Measurements from ENCODE around the gene ZMYM2.
A peak's percentile ranks its signal among the peaks of the same experiment; 100 is the strongest.

ZMYM2 gene

GRCh38 chr13:19958155-19959111, at the start of gene ZMYM2:
ZMYM2 (plus strand) TSS chr13:19958727; CDS start chr13:19993073, 34,346 bp downstream.
- in situ Hi-C loops (cut with HindIII; ENCODE audit: low sequenced_read_pairs): no loop called here

GRCh38 chr13:19910336-19911072, 48.0 kb upstream of the ZMYM2 start:
- in situ Hi-C loops (cut with HindIII; ENCODE audit: low sequenced_read_pairs): no loop called here
- H3K4me3 ChIP-seq (ENCODE audit: low read depth, low read length): no peak overlapping the region
- no peak for DNase-seq (ENCODE audit: low read depth)
- TF ChIP-seq CTCF (IDR thresholded peaks at IDR 0.05; ENCODE audit: low read depth, low read length, missing control alignments): no peak

More at GRCh38 chr13:19958155-19959111, at the start of gene ZMYM2:
- TF ChIP-seq CTCF (IDR thresholded peaks at IDR 0.05; ENCODE audit: low read depth, low read length, missing control alignments): no peak
- H3K4me3 ChIP-seq (ENCODE audit: low read depth, low read length): peak within 1 kb of the TSS; percentile 63
- DNase-seq (ENCODE audit: low read depth): peak; percentile 89

DNA sequence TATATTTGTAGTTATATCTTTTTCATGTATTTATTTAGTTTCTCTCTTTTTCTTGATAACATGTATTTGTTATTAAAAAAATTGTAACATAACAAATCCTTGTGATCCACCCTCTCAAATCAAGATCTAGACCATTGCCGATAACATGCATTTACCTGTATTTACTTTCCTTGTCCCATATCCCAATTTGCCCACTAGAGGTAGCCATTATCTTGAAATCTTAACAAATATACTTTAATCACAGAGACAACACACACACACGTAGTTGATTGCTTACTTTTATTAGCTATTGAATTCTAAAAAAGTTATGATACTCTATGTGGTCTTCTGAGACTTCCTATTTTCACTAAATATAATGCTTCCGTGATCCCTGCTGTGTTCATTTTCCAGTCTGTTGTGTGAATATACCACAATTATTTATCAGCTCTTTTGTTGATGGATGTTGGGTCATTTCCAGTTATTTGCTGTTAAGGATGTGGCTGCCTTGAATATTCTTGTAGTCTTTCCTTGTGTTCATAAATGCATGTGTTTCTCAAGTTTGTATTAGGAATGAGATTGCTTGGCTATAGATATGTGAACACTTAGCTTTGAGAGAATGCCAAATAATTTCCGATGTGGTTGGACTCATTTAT, 31.3 kb upstream of the ZMYM2 start:
- peak; percentile 15 for DNase-seq (ENCODE audit: low read depth)
- in situ Hi-C loops (cut with HindIII; ENCODE audit: low sequenced_read_pairs): no loop called here
- peak; percentile 49 for TF ChIP-seq CTCF (IDR thresholded peaks at IDR 0.05; ENCODE audit: low read depth, low read length, missing control alignments)
- H3K4me3 ChIP-seq (ENCODE audit: low read depth, low read length): no peak overlapping the region

- DNase-seq (ENCODE audit: low read depth): no peak
- in situ Hi-C loops (cut with HindIII; ENCODE audit: low sequenced_read_pairs): no loop called here
- TF ChIP-seq CTCF (IDR thresholded peaks at IDR 0.05; ENCODE audit: low read depth, low read length, missing control alignments): no peak
- H3K4me3 ChIP-seq (ENCODE audit: low read depth, low read length): no peak overlapping the region
These were observed 18.4 kb upstream of the ZMYM2 start for GRCh38 chr13:19940106-19940505.

GRCh38 chr13:19950374-19950773, 8.2 kb upstream of the ZMYM2 start:
- no peak for DNase-seq (ENCODE audit: low read depth)
- no peak for TF ChIP-seq CTCF (IDR thresholded peaks at IDR 0.05; ENCODE audit: low read depth, low read length, missing control alignments)
- H3K4me3 ChIP-seq (ENCODE audit: low read depth, low read length): no peak overlapping the region
- in situ Hi-C loops (cut with HindIII; ENCODE audit: low sequenced_read_pairs): no loop called here

- no peak for DNase-seq (ENCODE audit: low read depth)
- TF ChIP-seq CTCF (IDR thresholded peaks at IDR 0.05; ENCODE audit: low read depth, low read length, missing control alignments): no peak
- no peak overlapping the region for H3K4me3 ChIP-seq (ENCODE audit: low read depth, low read length)
- in situ Hi-C loops (cut with HindIII; ENCODE audit: low sequenced_read_pairs): no loop called here
These were observed 5.7 kb upstream of the ZMYM2 start for GRCh38 chr13:19952850-19953249.

Measured in astrocyte of the cerebellum (primary cell).